ENCODE results near the gene PPP1R14C. TPM values are rescaled to one million over a fixed set of nuclear protein-coding genes. Genes with fewer than 3 reads are reported as not detected.

The PPP1R14C gene
- total RNA-seq, 1 donor from 2014 or later: 36.0 TPM

DNA sequence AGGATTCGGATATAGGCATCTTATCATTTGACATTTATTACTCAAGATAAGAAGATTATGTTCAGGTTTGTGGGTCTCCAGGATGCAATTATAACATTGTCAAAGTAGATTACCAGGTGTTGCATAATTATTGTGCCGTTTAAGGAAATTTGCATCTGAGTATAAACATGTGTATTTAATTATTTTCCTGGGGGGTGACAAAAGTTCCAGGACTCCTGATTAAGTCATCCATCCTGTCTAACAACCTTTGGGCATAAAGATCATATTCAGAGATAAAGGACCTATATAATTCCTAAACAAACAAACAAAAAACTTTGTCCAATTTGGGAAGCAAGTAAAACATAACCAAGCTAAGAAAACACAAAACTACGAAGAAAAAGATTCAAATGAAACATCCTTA is 3.3 kb upstream of the PPP1R14C start:
- ATAC-seq: no peak

DNA sequence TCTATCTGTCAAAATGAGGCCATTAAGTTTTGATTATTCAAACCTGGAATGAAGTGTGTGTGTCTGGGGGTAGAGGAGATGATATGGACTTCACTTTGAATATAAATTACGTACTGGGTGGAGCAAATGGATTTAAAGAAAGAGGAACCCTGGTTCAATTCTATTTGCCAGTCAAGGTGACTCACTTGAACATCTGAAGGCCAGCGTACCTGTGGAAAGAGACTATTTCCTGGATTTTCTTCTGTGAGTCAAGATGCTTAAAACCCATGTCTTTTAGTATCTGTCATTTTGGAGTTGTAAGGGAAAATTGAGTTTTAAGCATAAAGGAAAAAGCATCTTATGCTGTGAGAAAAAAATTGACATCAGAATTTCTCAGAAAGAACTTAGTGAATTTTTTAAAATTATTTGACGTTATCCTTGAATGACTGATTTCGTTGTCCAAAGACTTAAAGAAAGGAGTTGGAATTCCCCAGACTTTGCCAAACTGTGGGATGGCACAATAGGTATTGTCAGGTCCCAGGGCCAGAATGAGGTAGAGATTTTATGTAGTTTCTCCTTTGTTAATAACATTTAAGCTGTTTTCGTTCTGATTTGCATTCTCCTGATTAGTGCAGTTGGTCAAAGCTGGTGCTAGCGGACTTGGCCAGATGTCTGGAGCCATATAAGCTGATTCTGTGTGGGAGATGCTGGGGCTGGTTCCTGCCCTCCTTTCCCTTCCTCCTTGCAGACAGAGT is 2.4 kb upstream of the PPP1R14C start:
- ATAC-seq: no peak

DNA sequence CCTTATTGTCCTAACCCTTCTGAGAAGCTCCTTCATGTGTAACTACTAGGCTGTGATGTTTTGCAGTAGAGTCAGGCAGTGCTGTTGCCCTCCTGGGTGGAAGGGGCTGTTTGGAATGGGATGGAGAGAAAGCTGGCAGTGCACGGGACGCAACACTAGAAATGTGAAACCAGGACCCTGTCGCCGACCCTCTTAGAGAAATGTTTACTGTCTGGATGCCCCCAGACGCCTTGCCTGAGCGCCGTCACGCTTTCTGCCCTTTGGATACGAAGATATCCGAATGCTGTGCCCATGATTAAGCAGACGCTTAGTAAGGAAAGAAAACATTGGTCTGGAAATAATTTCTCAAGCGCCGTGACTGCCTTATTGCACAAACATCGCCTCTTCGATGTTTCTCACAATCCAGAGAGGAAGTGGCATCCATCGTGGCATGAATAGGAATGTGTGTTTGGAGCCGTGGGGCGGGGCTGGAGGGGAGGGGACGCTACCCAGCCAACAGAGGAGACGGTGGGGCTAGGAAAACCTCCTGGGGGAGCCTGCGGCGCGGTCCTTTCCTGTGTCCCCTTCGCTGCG is 661 bp upstream of the PPP1R14C start:
- ATAC-seq: peak; percentile 44

DNA sequence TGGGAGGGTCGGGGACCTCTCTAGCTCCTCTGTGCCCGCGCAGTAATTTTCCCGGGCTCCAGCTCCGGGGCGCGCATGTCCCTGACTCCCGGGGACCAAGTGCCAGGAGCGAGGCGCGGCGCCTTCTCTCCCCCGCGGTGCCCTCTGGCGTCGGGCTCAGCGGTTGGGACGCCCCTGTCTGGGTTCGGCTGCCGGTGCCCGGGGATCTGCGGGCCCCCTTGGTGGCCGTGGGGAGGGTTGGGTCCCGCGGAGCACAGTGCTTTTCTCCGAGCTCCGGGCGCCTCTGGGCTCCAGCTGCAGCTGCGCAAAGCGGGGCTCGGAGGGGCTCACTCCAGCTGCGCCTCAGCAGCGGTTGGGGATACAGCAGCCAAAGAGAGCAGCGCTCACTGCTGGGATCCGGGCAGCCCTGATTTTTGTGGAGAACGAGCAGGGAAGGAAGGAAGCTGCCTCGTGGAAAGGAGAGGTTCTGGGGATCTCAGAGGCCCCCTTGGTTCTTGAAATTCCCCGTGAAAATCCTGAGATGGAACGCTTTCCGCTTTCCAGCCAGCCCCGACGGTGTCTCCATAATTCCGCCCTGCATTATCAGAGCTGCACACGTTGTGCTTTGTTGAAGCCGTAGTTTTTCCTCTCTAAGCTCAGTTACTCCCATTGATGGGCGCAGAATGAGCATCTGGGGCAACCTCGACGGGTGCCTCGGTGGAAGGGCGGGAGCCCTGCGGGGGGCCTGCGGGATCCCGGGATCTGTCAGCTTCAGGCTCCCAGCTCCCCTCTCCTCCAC is 861 bp downstream of the PPP1R14C start:
- peak; percentile 11 for ATAC-seq

DNA sequence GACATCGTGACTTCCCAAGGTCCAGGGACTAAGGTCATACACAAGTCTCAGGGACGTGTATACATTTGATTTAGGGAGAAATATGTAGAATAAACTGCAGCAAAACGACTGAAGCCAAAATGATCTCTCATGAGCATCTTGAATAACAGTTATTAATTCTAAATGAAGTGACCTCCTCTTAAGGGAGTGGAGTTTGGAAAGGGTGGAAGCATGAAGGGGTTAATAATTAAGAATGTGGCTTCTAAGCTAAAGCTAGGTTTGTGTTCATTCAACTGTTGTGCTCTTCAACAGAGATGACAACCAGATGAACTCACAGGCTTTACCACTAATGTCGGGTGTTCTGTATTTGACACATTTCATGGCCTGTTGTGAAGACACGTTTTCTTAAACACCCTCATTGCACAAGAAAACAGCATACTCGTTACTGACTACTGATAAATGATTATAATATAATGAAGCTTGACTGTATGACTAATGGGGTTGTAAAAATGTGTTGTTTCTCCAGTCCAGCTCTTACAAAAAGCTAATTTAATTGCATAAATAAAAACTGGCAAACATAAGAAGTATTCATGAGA is 1.5 kb downstream of the PPP1R14C start:
- ATAC-seq: no peak

DNA sequence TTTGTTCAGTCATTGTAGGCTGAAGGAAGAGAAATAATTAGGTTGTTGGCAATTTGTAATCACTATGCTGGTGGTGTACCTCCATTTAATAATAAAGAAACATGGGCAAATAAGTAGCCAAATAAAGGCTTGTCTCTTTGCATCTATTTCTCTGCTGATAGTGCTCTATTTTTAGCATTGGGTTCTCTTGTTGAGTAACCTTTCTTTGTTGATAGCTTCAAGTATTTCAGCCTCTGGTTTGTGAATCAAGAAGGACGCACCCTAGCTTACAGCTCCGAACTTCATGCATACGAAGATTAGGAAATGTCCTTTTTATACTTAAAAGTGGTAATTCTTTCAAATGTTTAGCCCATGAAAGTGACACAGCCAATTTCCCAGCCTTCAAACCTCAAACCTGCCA is 2.6 kb downstream of the PPP1R14C start:
- no peak for ATAC-seq

DNA sequence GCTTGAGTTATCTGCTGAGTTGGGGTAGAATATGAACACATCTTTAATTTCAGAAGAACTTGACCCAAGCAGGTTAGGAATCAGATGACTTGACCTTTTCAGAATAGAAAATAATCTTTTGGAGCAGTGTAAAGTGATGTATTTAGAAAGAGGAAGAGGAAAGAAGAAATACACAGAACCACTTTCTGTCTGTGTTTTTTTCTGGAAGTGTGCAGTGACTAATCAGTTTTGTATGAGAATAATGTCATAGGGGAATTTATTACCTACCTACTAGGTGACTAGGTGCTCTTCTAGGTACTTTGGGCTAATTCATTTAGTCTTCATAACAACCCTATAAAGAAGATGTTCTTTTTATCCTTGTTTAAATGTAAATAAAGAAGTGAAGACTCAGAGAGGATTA is 3.0 kb downstream of the PPP1R14C start:
- peak; percentile 37 for ATAC-seq

DNA sequence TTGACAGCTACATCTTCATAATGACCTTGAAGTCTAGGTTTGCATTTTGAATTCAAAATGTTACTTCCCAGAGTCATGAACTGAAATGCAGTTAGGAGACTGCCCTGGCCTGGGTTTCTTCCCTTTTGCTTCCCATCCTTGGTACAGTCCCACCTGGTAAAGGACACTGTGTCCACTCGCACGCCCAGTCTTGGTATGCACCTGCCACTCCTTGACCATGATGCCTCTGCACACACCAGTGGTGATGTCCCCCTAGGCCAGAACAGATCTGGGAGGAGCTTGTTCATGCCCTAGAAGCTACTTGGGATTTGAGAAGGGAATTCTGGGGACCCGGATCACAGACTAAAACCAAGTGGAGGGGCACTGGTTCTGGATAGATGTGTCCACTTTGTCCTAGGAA is 3.6 kb downstream of the PPP1R14C start:
- peak; percentile 19 for ATAC-seq

DNA sequence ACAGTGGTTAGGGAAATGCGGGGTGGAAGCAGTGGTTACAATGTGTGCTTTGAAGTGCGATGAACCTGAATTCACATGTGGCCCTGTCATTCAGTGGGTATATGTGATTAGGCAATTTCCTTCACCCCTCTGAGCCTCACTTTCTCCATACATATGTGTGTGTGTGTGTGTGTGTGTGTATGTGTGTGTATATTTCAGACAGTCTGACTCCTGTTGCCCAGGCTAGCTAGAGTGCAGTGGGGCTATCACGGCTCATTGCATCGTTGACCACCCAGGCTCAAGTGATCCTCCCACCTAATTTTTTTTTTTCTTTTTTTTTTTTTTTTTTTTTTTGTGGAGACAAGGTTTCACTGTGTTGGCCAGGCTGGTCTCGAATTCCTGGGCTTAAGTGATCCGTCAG is 6.3 kb downstream of the PPP1R14C start:
- no peak for ATAC-seq

DNA sequence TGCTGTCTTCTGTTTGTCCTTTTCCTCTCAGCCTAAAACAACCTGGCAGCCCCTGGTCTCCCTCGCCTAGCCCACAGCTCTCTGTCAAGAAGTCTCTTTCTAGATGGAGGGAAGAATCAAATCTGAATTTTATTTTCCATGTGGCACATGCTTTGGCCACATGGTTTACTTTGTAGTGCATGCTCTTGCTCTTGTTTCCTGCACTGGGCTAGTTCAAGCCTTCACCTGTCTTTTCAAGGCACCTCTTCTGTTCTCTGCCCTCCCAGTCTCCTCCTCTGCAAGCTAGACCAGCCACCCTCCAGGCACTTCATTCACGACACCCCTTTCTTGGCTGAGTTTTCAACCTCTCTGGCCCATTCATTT is 7.6 kb downstream of the PPP1R14C start:
- peak; percentile 39 for ATAC-seq

DNA sequence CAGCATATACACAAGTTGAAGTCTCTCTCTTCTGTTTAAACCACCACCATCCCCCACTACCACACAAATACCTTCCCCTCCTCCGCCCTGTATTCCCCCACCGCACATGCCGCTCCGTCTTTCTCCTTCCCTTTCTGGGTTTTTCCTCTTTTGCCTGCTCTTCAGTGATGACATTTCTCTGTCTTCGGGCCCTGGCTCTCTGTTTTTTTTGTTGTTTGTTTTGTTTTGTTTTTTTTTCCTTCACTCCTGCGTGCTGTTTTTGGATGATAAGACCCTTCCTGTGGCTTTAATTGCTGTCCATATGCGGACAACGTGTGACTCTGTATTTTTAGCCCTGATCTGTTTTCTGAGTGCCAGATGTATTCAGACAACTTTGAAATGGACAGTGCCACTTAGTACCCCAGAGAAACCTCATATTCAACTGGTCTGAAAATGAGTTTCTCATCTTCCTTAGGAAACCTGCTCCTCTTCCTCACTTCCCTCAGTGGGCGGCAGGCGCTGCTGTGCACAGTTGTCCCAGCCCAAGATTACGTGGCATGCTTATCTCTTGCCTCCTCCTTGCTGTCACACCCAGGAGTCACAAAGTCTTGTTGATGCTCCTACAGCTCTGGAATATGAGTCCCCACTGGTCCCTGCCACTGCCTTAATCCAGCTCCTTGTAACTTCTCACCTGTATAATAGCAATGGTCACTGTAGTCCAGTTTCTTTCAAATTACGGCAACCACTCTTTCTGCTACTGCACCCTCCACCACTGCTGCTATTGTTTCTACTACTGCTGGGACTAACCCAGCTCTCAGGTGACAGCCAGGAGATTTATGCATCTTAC is 8.2 kb downstream of the PPP1R14C start:
- no peak for ATAC-seq

DNA sequence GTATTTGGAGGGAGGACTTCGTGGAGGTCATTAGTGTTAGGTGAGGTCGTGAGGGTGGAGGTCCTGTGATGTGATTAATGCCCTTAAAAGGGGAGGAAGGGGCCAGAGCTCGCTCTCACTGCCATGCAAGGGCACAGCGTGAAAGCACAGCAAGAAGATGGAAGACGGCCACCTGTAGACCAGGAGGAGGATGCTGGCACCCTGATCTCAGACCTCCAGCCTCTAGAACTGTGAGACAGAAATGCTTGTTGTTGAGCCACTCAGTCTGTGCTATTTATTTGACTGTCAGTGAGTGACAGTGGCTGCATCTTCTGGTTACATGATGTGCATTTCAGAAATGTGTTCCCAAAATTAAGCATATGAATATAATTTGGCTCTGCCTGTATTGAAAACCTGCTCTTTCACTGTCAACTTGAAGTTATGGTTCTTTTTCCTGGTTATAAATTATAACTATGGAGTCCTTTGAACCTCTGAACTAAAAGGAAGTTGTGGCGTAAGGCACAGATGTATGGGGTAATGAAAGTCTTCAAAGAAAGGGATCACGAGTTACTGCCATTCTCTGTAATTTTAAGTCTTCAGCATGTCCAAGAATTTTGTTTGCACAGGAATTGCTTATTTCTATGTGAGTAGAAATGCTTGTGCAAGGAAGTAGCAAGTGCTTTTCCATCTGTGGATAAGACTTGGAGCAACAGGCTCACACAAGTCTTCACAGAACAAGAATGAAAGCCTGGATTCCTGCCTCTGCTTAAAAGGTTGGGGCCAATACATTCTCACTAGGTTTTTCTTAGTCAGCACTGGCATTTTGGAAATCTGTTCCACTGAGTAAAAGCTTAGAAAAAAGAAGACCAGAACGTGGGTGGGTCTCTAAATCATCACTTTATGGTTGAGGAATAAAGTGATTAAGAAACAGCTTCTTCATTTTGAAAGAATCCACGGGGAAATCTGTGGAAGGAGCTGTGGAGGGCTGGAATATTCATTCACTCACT is 10.3 kb downstream of the PPP1R14C start:
- ATAC-seq: peak; percentile 62

DNA sequence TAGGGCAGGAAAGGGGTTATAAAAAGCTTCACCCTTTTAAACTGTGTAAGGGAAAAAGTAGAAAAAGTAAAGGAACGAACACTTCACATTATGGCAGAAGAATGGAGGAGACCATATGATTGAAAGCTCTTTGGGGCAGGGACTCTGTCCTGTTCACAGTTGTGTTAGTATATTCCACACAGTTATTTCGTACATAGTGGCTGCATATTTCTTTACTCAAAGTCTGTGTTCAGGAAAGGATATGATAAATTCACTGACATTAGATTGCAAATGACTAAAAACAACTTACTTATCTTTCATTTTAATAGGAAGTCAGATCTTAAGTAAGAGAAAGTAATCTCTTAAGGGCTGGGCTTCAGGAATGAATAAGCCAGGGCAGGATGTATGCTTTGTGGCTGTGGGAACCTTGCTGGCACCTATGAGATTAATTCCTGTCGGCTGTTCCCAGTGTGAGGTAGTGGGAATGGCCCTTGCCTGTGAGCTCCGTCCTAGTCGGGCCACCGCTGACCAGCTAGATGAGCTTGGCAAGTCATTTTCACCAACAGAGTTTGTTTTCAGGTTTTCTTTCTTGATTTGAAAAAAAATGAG is 11.2 kb downstream of the PPP1R14C start:
- ATAC-seq: peak; percentile 64

DNA sequence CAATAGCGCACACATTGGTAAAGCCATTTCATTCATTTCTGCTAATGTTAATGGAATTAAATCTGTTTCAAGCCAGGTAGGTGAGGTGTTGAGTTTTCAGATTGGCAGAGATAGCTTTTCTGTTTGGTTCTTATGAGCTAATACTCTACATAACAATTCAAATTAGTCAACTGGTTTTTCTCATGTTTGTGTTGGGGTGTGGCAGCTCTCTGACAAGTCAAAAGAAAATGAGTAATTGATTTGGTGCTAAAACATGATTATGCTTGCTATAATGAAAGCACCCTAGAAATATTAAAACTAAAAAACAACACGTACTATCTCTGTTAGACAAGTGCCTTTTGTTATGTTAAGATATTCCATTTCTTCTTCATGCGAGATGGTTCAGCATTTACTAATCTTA is 13.6 kb downstream of the PPP1R14C start:
- peak; percentile 81 for ATAC-seq

DNA sequence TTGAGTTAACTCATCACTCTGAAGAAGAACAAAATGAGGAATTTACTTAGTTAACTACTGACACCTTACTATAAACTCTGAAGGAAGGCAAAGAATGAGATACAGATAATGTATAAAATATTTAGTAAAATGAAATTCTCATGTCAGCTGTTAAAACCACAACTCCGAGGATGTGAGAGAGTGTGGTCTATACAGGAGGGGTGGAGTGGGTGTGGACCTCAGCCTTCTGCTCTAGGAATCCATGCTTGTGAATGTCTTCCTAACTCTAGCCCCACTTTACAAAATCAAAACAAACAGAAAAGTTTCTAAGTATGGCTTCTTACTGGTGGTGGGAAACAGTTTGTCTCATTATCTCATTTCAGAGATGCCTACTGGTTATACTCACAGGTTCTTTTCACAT is 14.2 kb downstream of the PPP1R14C start:
- no peak for ATAC-seq

DNA sequence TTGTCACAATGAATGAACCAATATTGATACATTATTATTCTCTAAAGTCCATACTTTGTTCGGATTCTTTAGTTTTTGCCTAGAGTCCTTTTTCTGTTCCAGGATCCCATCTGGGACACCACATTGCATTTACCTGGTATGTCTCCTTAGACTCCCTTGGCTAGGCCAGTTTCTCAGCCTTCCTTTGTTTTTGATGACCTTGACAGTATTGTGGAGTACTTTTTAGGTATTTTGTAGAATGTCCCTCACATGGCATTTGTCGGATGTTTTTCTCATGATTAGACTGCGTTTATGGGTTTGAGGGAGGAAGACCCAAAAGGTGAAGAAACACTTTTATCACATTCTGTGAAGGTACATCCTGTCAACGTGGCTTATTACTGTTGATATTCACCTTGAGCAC is 16.9 kb downstream of the PPP1R14C start:
- no peak for ATAC-seq

DNA sequence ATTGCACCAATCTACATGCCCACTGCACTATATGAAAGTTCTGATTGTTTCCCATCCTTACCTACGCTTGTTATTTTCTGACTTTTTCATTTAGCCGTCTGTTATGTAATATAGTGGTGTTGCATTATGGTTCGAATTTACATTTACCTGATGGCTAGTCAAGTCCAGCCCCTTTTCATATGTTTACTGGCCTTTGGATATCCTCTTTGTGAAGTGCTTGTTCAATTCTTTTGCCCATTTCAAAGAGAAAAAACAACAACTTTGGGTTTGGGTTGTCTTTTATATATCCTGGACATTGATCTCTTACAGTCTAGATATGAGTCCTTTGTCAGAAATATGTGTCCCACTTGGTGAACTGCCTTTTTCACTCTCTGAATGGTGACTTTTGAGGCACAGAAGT is 21.1 kb downstream of the PPP1R14C start:
- ATAC-seq: no peak

DNA sequence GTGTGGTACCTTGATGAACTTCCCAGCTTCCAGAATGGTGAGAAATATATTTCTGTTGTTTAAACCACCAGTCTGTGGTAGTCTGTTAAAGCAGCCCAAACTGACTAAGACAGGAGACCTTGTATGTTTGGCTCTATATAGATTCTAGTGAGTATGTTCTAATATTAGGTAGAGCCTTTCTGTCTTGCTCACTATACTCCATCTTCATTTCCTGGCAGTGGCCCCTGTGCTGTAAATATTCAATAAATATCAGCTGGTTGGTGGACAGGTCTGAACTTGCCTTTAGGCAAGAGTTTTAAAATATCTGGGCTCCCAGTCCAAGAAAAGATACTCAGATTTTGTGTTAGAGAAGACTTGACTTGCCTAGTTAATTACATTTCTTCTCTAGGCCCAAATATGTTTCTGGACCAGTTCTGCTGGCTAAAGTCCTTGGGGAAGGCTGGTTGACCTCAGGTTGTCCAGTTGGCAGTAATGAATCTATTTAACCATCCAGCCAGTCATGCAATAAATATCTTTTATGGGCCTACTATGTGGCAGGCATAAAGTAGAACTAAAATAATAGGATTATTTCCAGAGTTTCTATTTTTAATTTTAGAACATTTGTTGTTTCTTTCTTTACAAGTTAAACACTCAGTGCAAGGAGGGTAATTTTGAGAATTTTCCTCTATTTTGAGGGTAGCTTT is 22.3 kb downstream of the PPP1R14C start:
- ATAC-seq: no peak

DNA sequence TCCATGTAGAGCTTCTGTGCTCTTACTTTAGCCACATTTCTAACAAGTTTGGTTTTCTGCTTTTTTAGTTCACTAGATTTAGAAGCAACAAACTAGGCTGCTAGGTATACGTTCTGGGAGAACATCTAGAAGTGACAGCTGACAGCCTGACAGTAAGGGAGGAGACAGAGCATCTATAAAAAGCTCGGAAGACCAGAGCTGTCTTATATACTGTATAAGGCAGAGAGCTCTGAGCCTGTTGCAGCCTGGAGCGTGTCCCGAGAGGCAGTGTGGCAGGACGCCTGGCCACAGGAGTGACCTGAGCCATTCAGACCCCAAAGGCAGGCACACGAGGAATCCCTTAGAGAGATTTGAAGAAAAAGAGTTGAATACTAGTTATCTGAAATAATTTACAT is 24.6 kb downstream of the PPP1R14C start:
- no peak for ATAC-seq

DNA sequence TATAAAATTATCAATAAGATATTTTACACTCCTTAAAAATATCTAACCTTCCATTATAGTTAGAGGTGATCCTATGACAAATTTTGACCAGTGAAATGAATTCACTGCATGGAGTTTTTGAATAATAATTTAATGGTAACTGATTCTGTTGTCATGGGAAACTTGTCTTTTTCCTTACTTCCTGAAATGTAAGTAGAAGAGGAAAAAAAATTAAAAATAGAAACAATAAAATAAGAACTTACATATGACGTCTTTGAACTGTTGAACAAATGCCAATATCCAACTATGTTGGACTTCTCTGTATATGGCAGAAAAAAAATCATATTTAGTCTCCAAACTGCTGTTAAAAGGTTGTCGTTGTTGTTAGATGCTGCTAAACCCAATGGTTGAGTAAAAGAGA is 26.3 kb downstream of the PPP1R14C start:
- ATAC-seq: no peak

All from esophagus mucosa (tissue), 1 donor.